IMR-90 (cell line): ENCODE results near the gene ELP2. TPM values are rescaled to one million over a fixed set of nuclear protein-coding genes. Genes with fewer than 3 reads are reported as not detected.

Experiments used
- ATAC-seq: fragments of 200-7000 bp; cut with Tn5 transposase; 2 replicates; pipeline ENCODE4 v1.9.1; 2020; ENCODE audit warnings: low read depth, mild to moderate bottlenecking, moderate library complexity
- BruUV-seq: library from RNA; stranded (reverse); fragments of 400-500 nt; replicated peaks from 2 replicates; lab custom pipeline; 2021; lab: Mats Ljungman, UMichigan
- CTCF ChIA-PET: fragments of 300-600 bp; formaldehyde crosslinking; extraction: SDS; loops from one replicate; lab custom pipeline; 2021; ENCODE audit warnings: antibody characterized with exemption; lab: Yijun Ruan, JAX
- POLR2A ChIA-PET: fragments of 300-600 bp; sonication (Branson Sonifier 250); formaldehyde crosslinking; loops from one replicate; lab custom pipeline; 2022; ENCODE audit warnings: antibody characterized with exemption; ENCODE audit not compliant: unreplicated experiment; lab: Charles Lee
- DNase-seq: peaks from one replicate; pipeline ENCODE4 v3.0.0; 2013
- H2AFZ ChIP-seq: replicated peaks from 2 replicates; pipeline ENCODE3; 2013; ENCODE audit warnings: low read length, mild to moderate bottlenecking; ENCODE audit not compliant: poor library complexity
- H2AK5ac ChIP-seq: 2 replicates; pipeline ENCODE4 v1.6.1; 2013; ENCODE audit warnings: low read depth, low read length, inconsistent platforms
- H2AK9ac ChIP-seq: replicated peaks from 2 replicates; pipeline ENCODE3; 2013; ENCODE audit warnings: mild to moderate bottlenecking, low read depth, low read length, moderate library complexity; ENCODE audit not compliant: poor library complexity
- H2BK120ac ChIP-seq: 2 replicates; pipeline ENCODE4 v1.6.1; 2013; ENCODE audit warnings: low read depth, low read length, inconsistent platforms
- H2BK15ac ChIP-seq: 3 replicates; pipeline ENCODE4 v1.6.1; 2013; ENCODE audit warnings: low read depth, low read length, inconsistent platforms
- H2BK20ac ChIP-seq: 2 replicates; pipeline ENCODE4 v1.6.1; 2013; ENCODE audit warnings: low read depth, mild to moderate bottlenecking, inconsistent platforms, low read length, moderate library complexity
- H2BK5ac ChIP-seq: 2 replicates; pipeline ENCODE4 v1.6.1; 2013; ENCODE audit warnings: mild to moderate bottlenecking, low read depth, low read length, inconsistent platforms; ENCODE audit not compliant: poor library complexity, severe bottlenecking
- H3K14ac ChIP-seq: replicated peaks from 2 replicates; pipeline ENCODE4 v1.6.1; 2013; ENCODE audit warnings: low read depth, low read length, inconsistent platforms
- H3K18ac ChIP-seq: 2 replicates; pipeline ENCODE4 v1.6.1; 2013; ENCODE audit warnings: low read depth, low read length, control low read depth
- H3K23ac ChIP-seq: 2 replicates; pipeline ENCODE4 v1.6.1; 2013; ENCODE audit warnings: low read depth, low read length, inconsistent platforms
- H3K27ac ChIP-seq: 2 replicates; pipeline ENCODE4 v1.5.1; 2013; ENCODE audit warnings: mild to moderate bottlenecking, control low read depth, low read length; ENCODE audit not compliant: insufficient read depth
- H3K27me3 ChIP-seq: 2 replicates; pipeline ENCODE4 v1.6.1; 2013; ENCODE audit warnings: low read length; ENCODE audit not compliant: control insufficient read depth, insufficient read depth
- H3K36me3 ChIP-seq: 2 replicates; pipeline ENCODE4 v1.6.1; 2013; ENCODE audit warnings: low read length, mixed read lengths; ENCODE audit not compliant: control insufficient read depth, insufficient read depth
- H3K4ac ChIP-seq: 2 replicates; pipeline ENCODE4 v1.6.1; 2013; ENCODE audit warnings: low read depth, low read length, inconsistent platforms
- H3K4me1 ChIP-seq: 2 replicates; pipeline ENCODE4 v1.6.1; 2013; ENCODE audit warnings: low read length, mixed read lengths; ENCODE audit not compliant: control insufficient read depth, insufficient read depth
- H3K4me2 ChIP-seq: 2 replicates; pipeline ENCODE4 v1.6.1; 2013; ENCODE audit warnings: low read depth, mild to moderate bottlenecking, control low read depth, low read length, moderate library complexity
- H3K4me3 ChIP-seq: 2 replicates; pipeline ENCODE4 v1.5.1; 2013; ENCODE audit warnings: low read depth, mild to moderate bottlenecking, control low read depth, low read length, moderate library complexity; ENCODE audit not compliant: insufficient read depth
- H3K56ac ChIP-seq: 2 replicates; pipeline ENCODE4 v1.6.1; 2013; ENCODE audit warnings: low read length, inconsistent platforms; ENCODE audit not compliant: insufficient read depth; ENCODE audit errors: extremely low read depth
- H3K79me1 ChIP-seq, 2 experiments: 2 replicates each; pipeline ENCODE4 v1.6.1; 2013; ENCODE audit warnings: low read length in 2 of 2, inconsistent platforms in 1 of 2, low read depth in 1 of 2
- H3K9ac ChIP-seq: 2 replicates; pipeline ENCODE4 v1.6.1; 2013; ENCODE audit warnings: low read depth, low read length, control low read depth
- H3K9me1 ChIP-seq: 2 replicates; pipeline ENCODE4 v1.6.1; 2013; ENCODE audit warnings: low read length, inconsistent platforms; ENCODE audit not compliant: insufficient read depth
- H3K9me3 ChIP-seq: 2 replicates; pipeline ENCODE4 v1.6.1; 2013; ENCODE audit warnings: low read length; ENCODE audit not compliant: control insufficient read depth, insufficient read depth
- H4K20me1 ChIP-seq: 2 replicates; pipeline ENCODE4 v1.6.1; 2013; ENCODE audit warnings: low read length, inconsistent platforms; ENCODE audit not compliant: insufficient read depth
- H4K5ac ChIP-seq: 2 replicates; pipeline ENCODE4 v1.6.1; 2013; ENCODE audit warnings: mild to moderate bottlenecking, low read depth, low read length, control low read depth
- H4K8ac ChIP-seq, 2 experiments: 2 replicates each; pipeline ENCODE4 v1.6.1; 2013; ENCODE audit warnings: low read depth in 2 of 2, low read length in 2 of 2, control low read depth in 1 of 2, inconsistent platforms in 1 of 2
- H4K91ac ChIP-seq: 2 replicates; pipeline ENCODE4 v1.6.1; 2013; ENCODE audit warnings: low read depth, low read length, inconsistent platforms; ENCODE audit not compliant: insufficient read depth
- BHLHE40 ChIP-seq: fragments of 150-350 bp; IDR thresholded peaks from 2 replicates; pipeline ENCODE4 v1.6.1; 2016; ENCODE audit warnings: mild to moderate bottlenecking, low read depth, low read length
- CEBPB ChIP-seq: IDR thresholded peaks from 2 replicates; pipeline ENCODE4 v1.6.1; 2012; ENCODE audit warnings: low read depth, low read length, improper control_type of control experiment
- CHD1 ChIP-seq: IDR thresholded peaks from 2 replicates; pipeline ENCODE4 v1.6.1; 2012; ENCODE audit warnings: low read depth, low read length, improper control_type of control experiment
- CTCF ChIP-seq: conservative IDR thresholded peaks from 2 replicates; pipeline ENCODE4 v1.5.1; 2012; ENCODE audit warnings: mild to moderate bottlenecking, low read depth, low read length, improper control_type of control experiment
- MAZ ChIP-seq: IDR thresholded peaks from 2 replicates; pipeline ENCODE4 v1.6.1; 2012; ENCODE audit warnings: low read depth, mild to moderate bottlenecking, low read length, improper control_type of control experiment, moderate library complexity, borderline replicate concordance
- POLR2A ChIP-seq: IDR thresholded peaks from 2 replicates; pipeline ENCODE4 v1.6.1; 2012; ENCODE audit warnings: mild to moderate bottlenecking, low read depth, low read length
- RCOR1 ChIP-seq: IDR thresholded peaks from 2 replicates; pipeline ENCODE4 v1.6.1; 2012; ENCODE audit warnings: mild to moderate bottlenecking, low read length, improper control_type of control experiment; ENCODE audit not compliant: insufficient replicate concordance
- USF2 ChIP-seq: fragments of 150-350 bp; IDR thresholded peaks from 2 replicates; pipeline ENCODE4 v1.6.1; 2017; ENCODE audit warnings: mild to moderate bottlenecking, antibody characterized with exemption, low read length, low read depth
- WGBS, 2 experiments: methylation state at CpG; one replicate each; pipeline versions ENCODE4 v1.1.5 to v1.1.7; 2013; ENCODE audit warnings: missing lambda C conversion rate in 2 of 2; ENCODE audit not compliant: insufficient read length in 1 of 2; ENCODE audit errors: extremely low coverage in 2 of 2; 5-methylcytosine and 5-hydroxymethylcytosine counted together
- dilution Hi-C: fragments of 300-500 bp; cut with HindIII; formaldehyde crosslinking; loops from one replicate; pipeline ENCODE4 v1.14.3; 2018; ENCODE audit warnings: low sequenced_read_pairs; ENCODE audit not compliant: unreplicated experiment
- in situ Hi-C: fragments of 300-500 bp; cut with MboI; formaldehyde crosslinking; loops from 3 replicates; pipeline ENCODE4 v1.14.3; 2019; ENCODE audit warnings: low sequenced_read_pairs, inconsistent platforms, mixed read lengths
- intact Hi-C: fragments of 100-400 bp; cut with micrococcal nuclease; formaldehyde crosslinking; loops from 2 replicates; pipeline ENCODE4 v1.10.0; 2022
- polyA plus RNA-seq, 3 experiments: library from polyadenylated mRNA; depleted of rRNA; stranded (reverse); fragments of >200 nt; gene quantifications; 2 replicates each; pipeline ENCODE4 v1.2.3, GENCODE V29; 2012; ENCODE audit warnings: low replicate concordance in 1 of 3
- total RNA-seq: library from RNA; depleted of rRNA; stranded (reverse); fragments of >200 nt; gene quantifications from 2 replicates; pipeline ENCODE4 v1.2.3, GENCODE V29; 2012

ELP2 gene
- total and polyA plus RNA-seq, 2 of the 4 experiments (the other 2 are of a cell fraction): 48.1 to 161 TPM

GRCh38 chr18:36183987-36184386 lies 54.3 kb downstream of the ELP2 start:
- Histone ChIP-seq H3K56ac (no peak overlapping the region), H3K9me3 (no peaks in the 10 kb centered on the region), H3K9me1 (peaks cover 18% of the 10 kb centered on the region), H4K91ac (no peak overlapping the region), H2AK9ac (no peak overlapping the region), H4K8ac (no peak overlapping the region), H3K36me3 (no peaks in the 10 kb centered on the region), H3K18ac (no peak overlapping the region), H2BK120ac (no peak overlapping the region), H3K4ac (no peak overlapping the region), H3K27ac (no peak overlapping the region), H3K14ac (no peak overlapping the region), H2AFZ (no peak overlapping the region), H2BK15ac (no peak overlapping the region), H2AK5ac (no peak overlapping the region), H3K79me1 (peaks cover 7 to 20% of the 10 kb centered on the region in 2 experiments; a peak in 3 of 4 replicates), H3K4me1 (peaks cover 20% of the 10 kb centered on the region), H3K4me2 (no peak overlapping the region), H2BK5ac (no peak overlapping the region), H3K23ac (no peak overlapping the region), H3K9ac (no peak overlapping the region), H4K20me1 (peaks cover 4% of the 10 kb centered on the region; the same call in 1 of the 2 replicates), H2BK20ac (no peak overlapping the region), H4K5ac (no peak overlapping the region), H3K27me3 (no peaks in the 10 kb centered on the region), H3K4me3 (no peak overlapping the region)
- no peak for ATAC-seq
- POLR2A ChIA-PET: no interaction called here
- dilution Hi-C loops: no loop called here
- CTCF ChIA-PET: no interaction called here
- intact Hi-C loops: no loop called here
- no peak for DNase-seq
- WGBS, 2 experiments: no CpG with 5 or more reads among the region's 2 CpGs
- in situ Hi-C loops: no loop called here
- BruUV-seq: no TSS peak
- TF ChIP-seq USF2: no peak
- no peak for TF ChIP-seq CEBPB
- TF ChIP-seq POLR2A: no peak
- TF ChIP-seq MAZ: no peak
- no peak for TF ChIP-seq CHD1
- no peak for TF ChIP-seq CTCF
- TF ChIP-seq RCOR1: no peak
- no peak for TF ChIP-seq BHLHE40
